ENCODE data around the gene TSR1. TPM values are rescaled to one million over a fixed set of nuclear protein-coding genes. Genes with fewer than 3 reads are reported as not detected.
A peak's percentile ranks its signal among the peaks of the same experiment; 100 is the strongest.

Gene TSR1
- total and polyA plus RNA-seq, 9 of the 15 experiments (the other 6 are each of a cell fraction or from before 2014, with no cell fraction given), result 16.4 to 87.5 (median 55.2) TPM

DNA sequence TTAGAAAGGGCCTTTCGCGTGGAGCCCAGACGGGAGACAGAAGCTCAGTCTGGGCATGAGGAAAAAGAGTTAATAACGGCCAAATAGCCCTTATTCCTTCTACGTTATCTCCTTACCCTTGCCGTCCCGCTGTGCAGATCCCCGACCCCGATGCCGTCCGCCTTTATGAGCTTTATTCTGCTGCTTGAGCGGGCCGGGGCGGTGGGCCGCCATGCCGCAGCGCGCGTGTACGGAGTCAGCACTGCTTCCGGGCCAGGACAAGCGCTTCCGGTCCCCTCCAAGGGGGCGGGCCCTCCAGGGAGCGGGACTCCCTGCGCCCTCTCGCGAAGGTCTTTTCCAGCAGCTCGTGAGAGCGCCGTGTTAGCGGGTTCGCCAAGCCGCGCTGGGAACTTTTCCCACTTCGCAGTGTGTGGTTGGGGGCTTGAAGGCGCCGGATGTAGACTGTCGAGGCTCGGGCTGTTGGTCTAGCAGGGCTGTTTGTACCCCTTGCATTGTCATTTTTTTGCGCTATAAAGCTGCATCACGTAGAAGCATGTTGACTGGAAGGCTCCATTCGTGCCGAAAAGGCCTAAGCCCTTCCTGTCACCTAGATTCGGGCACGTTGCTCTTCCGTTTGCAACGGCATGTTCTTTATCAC lies at the start of gene TSR1 (continued):
- no peak for TF ChIP-seq ZNF318 (IDR thresholded peaks at IDR 0.05; ENCODE audit: borderline replicate concordance in 1 of 2, low read depth in 1 of 2)
- no peak for TF ChIP-seq SP2 (IDR thresholded peaks at IDR 0.05; ENCODE audit: extremely low read depth, low read depth, low read length, poor library complexity, severe bottlenecking)
- no peak for TF ChIP-seq ZNF764 (CRISPR knock-in tag; IDR thresholded peaks at IDR 0.05; ENCODE audit: low read depth)
- TF ChIP-seq TAF1 (IDR thresholded peaks at IDR 0.05; ENCODE audit: control insufficient read depth, extremely low read depth, insufficient read depth, low read length, severe bottlenecking), result peak; percentile 86
- TF ChIP-seq ZNF561 (CRISPR knock-in tag; conservative IDR thresholded peaks at IDR 0.05), result no peak
- no peak for TF ChIP-seq SMAD3 (CRISPR knock-in tag; conservative IDR thresholded peaks at IDR 0.05)
- no peak for TF ChIP-seq FUS (optimal IDR thresholded peaks at IDR 0.05; ENCODE audit: low read depth, low read length)
- no peak for TF ChIP-seq CAMTA2 (CRISPR knock-in tag; conservative IDR thresholded peaks at IDR 0.05)
- TF ChIP-seq POLR2B (IDR thresholded peaks at IDR 0.05; ENCODE audit: low read depth, partially characterized antibody), result peak; percentile 88
- no peak for TF ChIP-seq ZBTB1 (CRISPR knock-in tag; IDR thresholded peaks at IDR 0.05; ENCODE audit: borderline replicate concordance, low read depth)
- TF ChIP-seq CBX8 (IDR thresholded peaks at IDR 0.05; ENCODE audit: borderline replicate concordance, extremely low read depth, low read depth, low read length, poor library complexity, severe bottlenecking), result no peak
- no peak for TF ChIP-seq CREB3 (tag; conservative IDR thresholded peaks at IDR 0.05; ENCODE audit: low read depth)
- TF ChIP-seq COPS2 (conservative IDR thresholded peaks at IDR 0.05), result no peak
- TF ChIP-seq POU5F1 (IDR thresholded peaks at IDR 0.05; ENCODE audit: borderline replicate concordance, low read depth, low read length, partially characterized antibody), result no peak
- no peak for TF ChIP-seq ZNF707 (CRISPR knock-in tag; conservative IDR thresholded peaks at IDR 0.05)
- no peak for TF ChIP-seq NUFIP1 (IDR thresholded peaks at IDR 0.05; ENCODE audit: partially characterized antibody)
- no peak for TF ChIP-seq WHSC1 (IDR thresholded peaks at IDR 0.05; ENCODE audit: low read length)
- TF ChIP-seq DIDO1 (tag; IDR thresholded peaks at IDR 0.05; ENCODE audit: low read depth), result 0 out of 2 replicates have a peak, but pooled peaks have one; percentile 28
- TF ChIP-seq ZNF589 (CRISPR knock-in tag; IDR thresholded peaks at IDR 0.05; ENCODE audit: low read depth), result no peak
